HUDEP-2 (cell line): Measurements from ENCODE around the gene PRDX1.
"Not testable (repeated sequence)": the region's sequence is repeated elsewhere in the genome, so short reads cannot be mapped to it uniquely, and the experiment has no call there.

Experiments used
- DNase-seq, 76 experiments: peaks; one replicate each; lab custom pipeline; 2025; ENCODE audit not compliant: unreplicated experiment in 76 of 76; lab: John Stamatoyannopoulos, UW

PRDX1 gene

GRCh38 chr1:45470306-45470798 lies 51.3 kb downstream of the PRDX1 start:
- no peak for DNase-seq

GRCh38 chr1:45467353-45467752 lies 54.3 kb downstream of the PRDX1 start:
- DNase-seq = not testable (repeated sequence)

- no peak for DNase-seq
Measured at GRCh38 chr1:45465277-45465676, 56.4 kb downstream of the PRDX1 start.
